ENCODE data around the gene LTA4H. TPM values are rescaled to one million over a fixed set of nuclear protein-coding genes. Genes with fewer than 3 reads are reported as not detected.

LTA4H gene
- total RNA-seq, 4 donors from 2014 or later, result 36.7 to 46.9 (median 40.6) TPM

GRCh38 chr12:95998611-95999286 is 36.6 kb downstream of the LTA4H start:
- no peaks in the 10 kb centered on the region for H3K4me1 ChIP-seq
- ATAC-seq (peak; percentile 66 to 88), DNase-seq (no peak)
- no peak for TF ChIP-seq POLR2A (IDR thresholded peaks at IDR 0.05)
- TF ChIP-seq, protein P1, sequence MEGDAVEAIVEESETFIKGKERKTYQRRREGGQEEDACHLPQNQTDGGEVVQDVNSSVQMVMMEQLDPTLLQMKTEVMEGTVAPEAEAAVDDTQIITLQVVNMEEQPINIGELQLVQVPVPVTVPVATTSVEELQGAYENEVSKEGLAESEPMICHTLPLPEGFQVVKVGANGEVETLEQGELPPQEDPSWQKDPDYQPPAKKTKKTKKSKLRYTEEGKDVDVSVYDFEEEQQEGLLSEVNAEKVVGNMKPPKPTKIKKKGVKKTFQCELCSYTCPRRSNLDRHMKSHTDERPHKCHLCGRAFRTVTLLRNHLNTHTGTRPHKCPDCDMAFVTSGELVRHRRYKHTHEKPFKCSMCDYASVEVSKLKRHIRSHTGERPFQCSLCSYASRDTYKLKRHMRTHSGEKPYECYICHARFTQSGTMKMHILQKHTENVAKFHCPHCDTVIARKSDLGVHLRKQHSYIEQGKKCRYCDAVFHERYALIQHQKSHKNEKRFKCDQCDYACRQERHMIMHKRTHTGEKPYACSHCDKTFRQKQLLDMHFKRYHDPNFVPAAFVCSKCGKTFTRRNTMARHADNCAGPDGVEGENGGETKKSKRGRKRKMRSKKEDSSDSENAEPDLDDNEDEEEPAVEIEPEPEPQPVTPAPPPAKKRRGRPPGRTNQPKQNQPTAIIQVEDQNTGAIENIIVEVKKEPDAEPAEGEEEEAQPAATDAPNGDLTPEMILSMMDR (IDR thresholded peaks at IDR 0.05 in 4 of 5, conservative IDR thresholded peaks at IDR 0.05 in 1 of 5), result peak; percentile 18 to 70 (median 55)
- intact Hi-C loops (cut with DNase I; ENCODE audit: low total_unique reads) (loop anchor here (1.0 to 2.0 kb wide), 2 partner anchors 80 to 178 kb away; no protein-coding TSS in a partner anchor), in situ Hi-C loops (cut with MboI; ENCODE audit: low sequenced_read_pairs in 4 of 4) (loop anchor here in 2 of 4 donors (10.0 kb wide), 1 partner anchor 84 kb away; no protein-coding TSS in a partner anchor)
- H3K27ac ChIP-seq, result no peak overlapping the region
- H3K4me3 ChIP-seq, result no peak overlapping the region
- H3K9me3 ChIP-seq, result no peaks in the 10 kb centered on the region
- no peaks in the 10 kb centered on the region for H3K27me3 ChIP-seq
- H3K36me3 ChIP-seq, result peaks cover 0 to 20% of the 10 kb centered on the region in 2 donors

DNA sequence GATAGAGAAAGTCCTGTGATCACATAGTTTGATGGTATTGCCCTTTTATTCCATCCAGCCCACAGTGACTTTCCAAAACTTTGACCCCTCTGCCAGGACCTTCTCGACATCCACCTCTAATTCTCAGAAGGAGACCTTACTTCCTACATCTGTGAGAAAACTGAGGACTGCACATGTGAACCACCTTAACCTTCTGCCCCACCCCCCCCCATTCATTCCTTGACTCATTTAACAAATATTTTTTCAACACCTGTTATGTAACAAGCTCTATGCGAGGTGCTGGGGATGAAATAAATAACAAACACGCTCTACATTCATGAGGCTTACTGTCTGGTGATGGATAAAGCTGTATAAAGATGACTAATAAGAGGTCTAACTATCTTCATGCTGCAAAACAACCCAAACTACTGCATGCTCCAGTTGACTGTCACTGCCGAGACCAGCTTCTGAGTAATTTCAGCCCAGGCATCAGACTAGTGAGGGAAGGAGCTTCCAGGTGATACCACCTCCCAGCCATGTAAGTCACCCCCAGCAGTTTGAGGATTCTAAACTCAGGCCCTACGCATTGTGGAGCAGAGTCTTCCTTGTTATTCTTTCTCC is 37.4 kb downstream of the LTA4H start:
- intact Hi-C loops (cut with DNase I; ENCODE audit: low total_unique reads), result loop anchor here (1.0 to 2.0 kb wide), 2 partner anchors 80 to 177 kb away; no protein-coding TSS in a partner anchor

DNA sequence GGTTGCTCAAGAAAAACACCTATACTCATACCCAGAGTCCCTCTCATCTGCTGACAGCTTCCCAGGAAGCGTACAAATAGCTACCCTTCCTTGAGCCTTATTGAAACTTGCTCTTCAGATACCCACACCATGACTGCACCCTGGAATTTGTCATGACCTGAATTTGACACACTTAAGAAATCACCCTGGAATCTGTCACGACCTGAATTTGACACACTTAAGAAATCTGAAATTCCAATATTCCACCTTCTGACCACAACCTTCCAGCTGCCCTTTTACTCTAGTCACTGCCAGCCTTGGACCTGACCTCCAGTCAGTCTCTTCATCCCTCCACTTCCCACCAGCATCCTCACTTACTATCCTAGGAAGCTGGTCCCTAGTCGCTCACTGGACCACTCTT is 38.1 kb downstream of the LTA4H start:
- H3K4me3 ChIP-seq, result no peak overlapping the region
- H3K9me3 ChIP-seq, result no peaks in the 10 kb centered on the region
- intact Hi-C loops (cut with DNase I; ENCODE audit: low total_unique reads) (no loop called here), in situ Hi-C loops (cut with MboI; ENCODE audit: low sequenced_read_pairs in 4 of 4) (loop anchor here in 2 of 4 donors (10.0 kb wide), 1 partner anchor 82 kb away; no protein-coding TSS in a partner anchor)
- no peak overlapping the region for H3K27ac ChIP-seq
- no peak for DNase-seq
- TF ChIP-seq, protein P1 (IDR thresholded peaks at IDR 0.05 in 4 of 5, conservative IDR thresholded peaks at IDR 0.05 in 1 of 5), result no peak
- no peak for ATAC-seq
- peaks cover 0 to 6% of the 10 kb centered on the region in 2 donors for H3K36me3 ChIP-seq
- no peaks in the 10 kb centered on the region for H3K4me1 ChIP-seq
- H3K27me3 ChIP-seq, result no peaks in the 10 kb centered on the region

More for the DNA sequence above, 37.4 kb downstream of the LTA4H start:
- Histone ChIP-seq H3K4me1 (no peaks in the 10 kb centered on the region), H3K9me3 (no peaks in the 10 kb centered on the region), H3K4me3 (no peak overlapping the region), H3K36me3 (peaks cover 0 to 14% of the 10 kb centered on the region in 2 donors), H3K27me3 (no peaks in the 10 kb centered on the region), H3K27ac (no peak overlapping the region)
- in situ Hi-C loops (cut with MboI; ENCODE audit: low sequenced_read_pairs in 4 of 4), result loop anchor here in 2 of 4 donors (10.0 kb wide), 1 partner anchor 83 kb away; no protein-coding TSS in a partner anchor
- DNase-seq (no peak), ATAC-seq (no peak)
- TF ChIP-seq POLR2A (IDR thresholded peaks at IDR 0.05), result no peak
- TF ChIP-seq, protein P1 (IDR thresholded peaks at IDR 0.05 in 4 of 5, conservative IDR thresholded peaks at IDR 0.05 in 1 of 5), result no peak

GRCh38 chr12:95996034-95996658 is 39.2 kb downstream of the LTA4H start, which contains the start of gene HAL:
HAL (minus strand) TSS chr12:95996344; CDS start chr12:95995910, 434 bp downstream.
- H3K9me3 ChIP-seq, result no peaks in the 10 kb centered on the region
- ATAC-seq (peak; percentile 51 to 71), DNase-seq (peak in 1 of 2 donors; percentile 50)
- intact Hi-C loops (cut with DNase I; ENCODE audit: low total_unique reads) (no loop called here), in situ Hi-C loops (cut with MboI; ENCODE audit: low sequenced_read_pairs in 4 of 4) (loop anchor here in 2 of 4 donors (10.0 kb wide), 1 partner anchor 81 kb away; no protein-coding TSS in a partner anchor)
- no peak within 1 kb of the TSS for H3K4me3 ChIP-seq
- H3K27me3 ChIP-seq, result no peaks in the 10 kb centered on the region
- peaks cover 0 to 3% of the 10 kb centered on the region in 2 donors for H3K36me3 ChIP-seq
- H3K4me1 ChIP-seq, result no peaks in the 10 kb centered on the region
- peak within 1 kb of the TSS in 1 of 4 donors; percentile 46 for H3K27ac ChIP-seq
- TF ChIP-seq, protein P1 (IDR thresholded peaks at IDR 0.05 in 4 of 5, conservative IDR thresholded peaks at IDR 0.05 in 1 of 5), result no peak
- TF ChIP-seq POLR2A (IDR thresholded peaks at IDR 0.05), result no peak

Measured in gastrocnemius medialis (tissue), 4 donors.